Ammon's horn (tissue), 1 donor: ENCODE data around the gene NKD2.
A peak's percentile ranks its signal among the peaks of the same experiment; 100 is the strongest.

Experiments
- DNase-seq: peaks from one replicate; pipeline ENCODE4 v3.0.0-alpha.2; 2016; ENCODE audit warnings: low spot score

NKD2 gene

DNA sequence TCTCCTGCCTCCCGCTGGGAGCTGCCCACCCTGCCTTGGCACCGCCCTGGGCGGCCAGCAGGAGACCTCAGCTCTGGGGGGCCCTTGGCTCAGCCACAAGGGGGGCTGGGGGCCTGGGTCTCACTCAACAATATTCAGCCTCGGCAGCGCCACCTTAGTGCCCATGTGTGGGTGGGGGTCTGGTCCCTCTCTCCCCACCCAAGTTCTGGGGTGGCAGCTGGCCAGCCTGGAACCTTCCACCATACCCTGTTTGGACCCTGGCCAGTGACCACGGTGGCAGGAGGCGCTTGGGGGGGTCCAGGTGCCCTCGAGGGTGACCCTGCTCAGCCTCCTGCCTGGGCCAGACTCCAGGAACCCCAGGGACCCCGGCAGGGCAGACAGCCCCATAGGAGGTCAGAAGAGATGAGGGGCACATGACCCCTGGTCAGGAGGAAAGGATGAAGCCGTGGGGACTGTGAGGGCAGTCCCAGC is 22.2 kb downstream of the NKD2 start:
- no peak for DNase-seq

GRCh38 chr5:1031306-1031959 is 22.8 kb downstream of the NKD2 start:
- DNase-seq, result no peak

- DNase-seq, result no peak
These were observed 23.4 kb downstream of the NKD2 start for GRCh38 chr5:1032011-1032410.

- DNase-seq, result no peak
These were observed 24.0 kb downstream of the NKD2 start for GRCh38 chr5:1032551-1033027.

DNA sequence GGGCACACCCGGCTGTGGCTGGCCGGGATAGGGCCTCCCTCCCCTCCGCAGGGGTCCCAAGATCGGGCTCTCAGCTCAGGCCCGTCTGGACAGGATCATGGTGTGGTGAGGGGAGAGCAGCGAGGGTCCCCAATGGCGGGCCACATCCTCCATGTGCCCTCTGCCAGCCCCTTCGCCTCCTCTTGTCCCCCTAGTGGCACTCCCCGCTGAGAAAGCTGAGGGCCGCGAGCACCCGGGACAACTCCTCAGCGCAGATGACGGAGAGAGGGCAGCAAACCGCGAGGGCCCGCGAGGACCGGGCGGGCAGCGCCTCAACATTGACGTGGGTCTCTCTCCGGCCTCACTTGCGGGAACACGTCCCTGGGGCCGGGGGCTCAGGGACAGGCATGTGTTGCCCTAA is 24.6 kb downstream of the NKD2 start:
- no peak for DNase-seq

GRCh38 chr5:1033606-1034420 is 25.2 kb downstream of the NKD2 start:
- DNase-seq, result peak; percentile 34

GRCh38 chr5:1034421-1034905 is 25.9 kb downstream of the NKD2 start:
- DNase-seq, result no peak

GRCh38 chr5:1034986-1035385 is 26.4 kb downstream of the NKD2 start:
- DNase-seq, result no peak

- DNase-seq, result no peak
These were observed 27.1 kb downstream of the NKD2 start for GRCh38 chr5:1035421-1036405.

- no peak for DNase-seq
These were observed 28.0 kb downstream of the NKD2 start for GRCh38 chr5:1036504-1037122.

DNA sequence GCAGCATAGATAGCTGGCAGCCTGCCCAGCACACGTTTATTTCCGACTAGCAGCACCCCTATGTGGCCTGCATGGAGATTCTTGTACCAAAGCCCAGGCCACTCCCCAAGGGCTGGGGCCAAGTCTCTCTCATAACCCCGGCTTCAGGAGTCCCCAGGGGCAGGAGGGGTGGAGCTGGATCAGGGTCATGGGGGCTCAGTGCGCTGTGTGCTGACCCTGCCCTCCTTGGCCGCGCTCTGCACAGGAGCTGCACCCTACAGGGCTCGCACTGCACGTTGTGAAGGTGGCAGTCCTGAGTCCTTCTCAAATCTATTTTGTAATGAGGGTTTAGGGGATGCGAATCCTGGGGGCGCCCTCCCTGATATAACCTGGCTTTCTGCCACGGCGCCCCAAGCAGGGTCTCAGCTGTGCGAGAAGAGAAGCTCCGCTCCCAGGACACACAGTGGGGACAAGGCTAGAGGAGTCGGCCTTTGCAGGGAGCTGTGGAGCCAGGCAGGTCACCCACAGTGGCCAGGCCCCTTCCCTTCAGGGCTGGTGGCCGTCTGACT is 28.6 kb downstream of the NKD2 start:
- no peak for DNase-seq

DNA sequence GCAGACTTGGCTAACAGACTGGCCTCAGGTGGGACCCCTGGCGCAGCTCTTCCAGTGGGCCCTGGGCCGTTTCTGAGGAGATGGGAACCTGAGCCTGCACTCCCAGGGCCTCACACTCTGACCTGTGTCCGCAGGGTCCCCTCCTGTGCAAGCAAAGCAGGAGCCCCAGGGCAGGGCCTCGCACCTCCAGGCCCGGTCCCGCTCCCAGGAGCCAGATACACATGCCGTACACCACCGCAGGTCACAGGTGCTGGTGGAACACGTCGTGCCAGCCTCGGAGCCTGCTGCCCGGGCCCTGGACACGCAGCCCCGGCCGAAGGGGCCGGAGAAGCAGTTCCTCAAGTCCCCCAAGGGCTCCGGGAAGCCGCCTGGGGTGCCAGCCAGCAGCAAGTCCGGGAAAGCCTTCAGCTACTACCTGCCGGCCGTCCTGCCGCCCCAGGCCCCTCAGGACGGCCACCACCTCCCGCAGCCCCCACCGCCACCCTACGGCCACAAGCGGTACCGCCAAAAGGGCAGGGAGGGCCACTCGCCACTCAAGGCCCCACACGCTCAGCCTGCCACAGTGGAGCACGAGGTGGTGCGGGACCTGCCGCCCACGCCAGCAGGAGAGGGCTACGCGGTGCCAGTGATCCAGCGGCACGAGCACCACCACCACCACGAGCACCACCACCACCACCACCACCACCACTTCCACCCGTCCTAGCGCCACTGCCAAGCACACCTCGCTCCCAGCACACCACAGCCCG is 29.2 kb downstream of the NKD2 start:
- no peak for DNase-seq

- DNase-seq, result no peak
These were observed 30.0 kb downstream of the NKD2 start for GRCh38 chr5:1038417-1039209.

DNA sequence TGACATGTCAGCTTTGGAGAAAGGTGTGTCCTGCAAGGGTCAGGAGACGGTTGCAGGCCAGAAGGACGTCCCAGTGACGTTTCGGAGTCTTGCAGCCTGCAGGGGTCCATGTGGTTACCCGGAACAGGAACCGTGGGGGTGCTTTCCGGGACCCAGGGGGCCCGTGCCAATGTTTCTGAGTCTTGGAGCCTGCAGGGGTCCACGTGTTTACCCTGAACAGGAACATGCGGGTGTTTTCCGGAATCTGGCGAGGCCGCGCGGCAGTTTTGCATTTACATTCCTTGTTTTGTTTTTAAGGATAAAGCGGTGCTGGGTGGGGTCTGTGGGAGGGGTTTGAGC is 30.6 kb downstream of the NKD2 start:
- DNase-seq, result no peak

DNA sequence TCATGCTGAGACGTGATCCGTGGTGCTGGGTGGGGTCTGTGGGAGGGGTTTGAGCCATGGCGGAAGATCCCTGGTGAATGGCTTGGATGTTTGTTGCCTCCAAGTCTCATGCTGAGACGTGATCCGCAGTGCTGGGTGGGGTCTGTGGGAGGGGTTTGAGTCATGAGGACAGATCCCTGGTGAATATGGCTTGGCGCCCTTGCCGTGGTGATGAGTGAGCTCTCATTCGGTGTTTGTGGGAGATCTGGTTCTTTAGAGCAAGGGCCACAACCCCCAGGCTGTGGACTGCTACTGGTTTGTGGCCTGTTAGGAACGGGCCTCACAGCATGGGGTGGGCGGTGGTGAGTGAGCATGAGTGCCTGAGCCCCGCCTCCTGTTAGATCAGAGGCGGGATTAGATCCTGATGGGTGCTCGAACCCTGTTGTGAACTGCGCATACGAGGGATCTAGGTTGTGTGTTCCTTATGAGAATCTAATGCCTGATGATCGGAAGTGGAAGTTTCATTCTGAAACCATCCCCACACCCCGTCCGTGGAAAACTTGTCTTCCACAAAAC is 31.2 kb downstream of the NKD2 start:
- no peak for DNase-seq

- DNase-seq, result no peak
These were observed 32.0 kb downstream of the NKD2 start for GRCh38 chr5:1040571-1040970.

GRCh38 chr5:1041225-1042143 is 32.9 kb downstream of the NKD2 start:
- peak; percentile 16 for DNase-seq

DNA sequence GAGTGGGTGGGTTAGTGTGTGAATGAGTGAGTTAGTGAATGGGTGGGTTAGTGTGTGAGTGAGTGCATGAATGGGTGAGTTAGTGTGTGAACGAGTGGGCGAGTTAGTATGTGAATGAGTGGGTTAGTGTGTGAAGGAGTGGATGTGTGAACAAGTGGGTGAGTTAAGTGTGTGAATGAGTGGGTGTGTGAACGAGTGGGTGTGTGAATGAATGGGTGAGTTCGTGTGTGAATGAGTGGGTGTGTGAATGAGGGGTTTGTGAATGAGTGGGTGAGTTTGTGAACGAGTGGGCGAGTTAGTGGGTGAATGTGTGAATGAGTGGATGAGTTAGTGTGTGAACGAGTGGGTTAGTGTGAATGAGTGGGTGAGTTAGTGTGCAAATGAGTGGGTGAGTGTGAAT is 34.0 kb downstream of the NKD2 start:
- DNase-seq, result no peak
